ENCODE data around the gene PLA2G2C.

PLA2G2C gene

GRCh38 chr1:20183035-20183434, 3.3 kb downstream of the PLA2G2C start:
- no peak for FAIRE-seq

GRCh38 chr1:20182415-20182814, 3.9 kb downstream of the PLA2G2C start:
- FAIRE-seq: no peak

GRCh38 chr1:20180844-20181207, 5.5 kb downstream of the PLA2G2C start:
- FAIRE-seq: no peak

- no peak for FAIRE-seq
These were observed 6.0 kb downstream of the PLA2G2C start for GRCh38 chr1:20180129-20180843.

GRCh38 chr1:20179371-20180128, 6.8 kb downstream of the PLA2G2C start:
- FAIRE-seq: no peak

GRCh38 chr1:20178634-20179370, 7.5 kb downstream of the PLA2G2C start:
- FAIRE-seq: no peak

- no peak for FAIRE-seq
These were observed 11.2 kb downstream of the PLA2G2C start for GRCh38 chr1:20174937-20175666.

GRCh38 chr1:20172033-20172590, 14.2 kb downstream of the PLA2G2C start:
- no peak for FAIRE-seq

- FAIRE-seq: no peak
These were observed 16.4 kb downstream of the PLA2G2C start for GRCh38 chr1:20169932-20170331.

- no peak for FAIRE-seq
These were observed 17.5 kb downstream of the PLA2G2C start for GRCh38 chr1:20168564-20169491.

GRCh38 chr1:20167126-20167525, 19.2 kb downstream of the PLA2G2C start:
- no peak for FAIRE-seq

GRCh38 chr1:20166051-20166450, 20.3 kb downstream of the PLA2G2C start:
- no peak for FAIRE-seq

- FAIRE-seq: no peak
These were observed 20.8 kb downstream of the PLA2G2C start for GRCh38 chr1:20165522-20165951.

GRCh38 chr1:20164694-20165202, 21.6 kb downstream of the PLA2G2C start:
- FAIRE-seq: no peak

GRCh38 chr1:20160034-20160433, 26.3 kb downstream of the PLA2G2C start:
- FAIRE-seq: no peak

- FAIRE-seq: no peak
These were observed 27.8 kb downstream of the PLA2G2C start for GRCh38 chr1:20158358-20159070.

GRCh38 chr1:20154301-20154831, 32.0 kb downstream of the PLA2G2C start:
- no peak for FAIRE-seq

- no peak for FAIRE-seq
These were observed 33.3 kb downstream of the PLA2G2C start for GRCh38 chr1:20153000-20153418.

GRCh38 chr1:20152599-20152930, 33.8 kb downstream of the PLA2G2C start:
- no peak for FAIRE-seq

GRCh38 chr1:20151906-20152598, 34.3 kb downstream of the PLA2G2C start:
- no peak for FAIRE-seq
